Fibroblast of lung (primary cell): ENCODE measurements around the gene SCAPER. TPM values are rescaled to one million over a fixed set of nuclear protein-coding genes. Genes with fewer than 3 reads are reported as not detected.

Source experiments
- DNase-seq, 2 donors: peaks; one replicate each; pipeline versions ENCODE4 v3.0.0 to v3.0.0-alpha.2; 2010; ENCODE audit warnings: low read depth in 2 of 2
- H2AFZ ChIP-seq: 2 replicates; pipeline ENCODE4 v1.5.1; 2012; ENCODE audit warnings: low read length, control low read depth, inconsistent platforms
- H3K27ac ChIP-seq: 2 replicates; pipeline ENCODE4 v1.5.1; 2011; ENCODE audit warnings: low read length, control low read depth; ENCODE audit not compliant: insufficient read depth
- H3K27me3 ChIP-seq: 2 replicates; pipeline ENCODE4 v1.5.1; 2011; ENCODE audit warnings: mild to moderate bottlenecking, low read length; ENCODE audit not compliant: control insufficient read depth, insufficient read depth
- H3K36me3 ChIP-seq: 2 replicates; pipeline ENCODE4 v1.5.1; 2011; ENCODE audit warnings: low read length; ENCODE audit not compliant: control insufficient read depth, insufficient read depth
- H3K4me1 ChIP-seq: 2 replicates; pipeline ENCODE4 v1.5.1; 2011; ENCODE audit warnings: low read length; ENCODE audit not compliant: control insufficient read depth, insufficient read depth; ENCODE audit errors: extremely low read depth
- H3K4me2 ChIP-seq: 2 replicates; pipeline ENCODE4 v1.5.1; 2011; ENCODE audit warnings: low read length, control low read depth; ENCODE audit not compliant: insufficient read depth; ENCODE audit errors: extremely low read depth
- H3K4me3 ChIP-seq, 4 experiments: fragments of 200-600 bp in 1 of 4; sonication (generic) in 1 of 4; replicated peaks in 1 of 4; 2 replicates each; pipeline ENCODE4 v1.5.1; 2011 to 2016; ENCODE audit warnings: low read length in 4 of 4, low read depth in 3 of 4, mild to moderate bottlenecking in 3 of 4, control low read depth in 2 of 4, inconsistent platforms in 1 of 4, mixed read lengths in 1 of 4; ENCODE audit not compliant: insufficient read depth in 1 of 4; ENCODE audit errors: control extremely low read depth in 1 of 4
- H3K79me2 ChIP-seq: 2 replicates; pipeline ENCODE4 v1.5.1; 2012; ENCODE audit warnings: mild to moderate bottlenecking, low read length, inconsistent platforms; ENCODE audit not compliant: control insufficient read depth, insufficient read depth
- H3K9ac ChIP-seq: 2 replicates; pipeline ENCODE4 v1.5.1; 2011; ENCODE audit warnings: mild to moderate bottlenecking, low read length, control low read depth; ENCODE audit not compliant: insufficient read depth
- H3K9me3 ChIP-seq: 2 replicates; pipeline ENCODE4 v1.5.1; 2012; ENCODE audit warnings: low read depth, low read length; ENCODE audit not compliant: control insufficient read depth, insufficient read depth
- H4K20me1 ChIP-seq: 2 replicates; pipeline ENCODE4 v1.5.1; 2011; ENCODE audit warnings: low read length; ENCODE audit not compliant: control insufficient read depth, insufficient read depth; ENCODE audit errors: extremely low read depth
- EZH2 ChIP-seq: IDR thresholded peaks from 2 replicates; pipeline ENCODE4 v1.5.1; 2012; ENCODE audit warnings: low read length, control low read depth, mild to moderate bottlenecking; ENCODE audit errors: missing control alignments
- polyA plus RNA-seq, 2 donors: library from polyadenylated mRNA; depleted of rRNA in 1 of 2; stranded (reverse) in 1 of 2; unstranded in 1 of 2; fragments of >200 nt; gene quantifications; 2 replicates each; pipeline ENCODE4 v1.2.1, GENCODE V29; 2011 to 2012; ENCODE audit warnings: missing spikeins in 1 of 2
- total RNA-seq: library from RNA; depleted of rRNA; stranded (reverse); fragments of >200 nt; gene quantifications from 2 replicates; pipeline ENCODE4 v1.2.1, GENCODE V29; 2014
- TF ChIP-seq, protein P1 (sequence below), 2 donors: IDR thresholded peaks in 1 of 2; conservative IDR thresholded peaks in 1 of 2; 1 replicate in 1 of 2; 2 replicates in 1 of 2; pipeline ENCODE4 v1.5.1; 2011 to 2012; ENCODE audit warnings: low read length in 2 of 2, control low read depth in 1 of 2, inconsistent platforms in 1 of 2, low read depth in 1 of 2, mild to moderate bottlenecking in 1 of 2

Gene SCAPER
- total and polyA plus RNA-seq, 2 donors (not counting 1 experiment from before 2014, with no cell fraction given), result 2.3 to 9.1 TPM

DNA sequence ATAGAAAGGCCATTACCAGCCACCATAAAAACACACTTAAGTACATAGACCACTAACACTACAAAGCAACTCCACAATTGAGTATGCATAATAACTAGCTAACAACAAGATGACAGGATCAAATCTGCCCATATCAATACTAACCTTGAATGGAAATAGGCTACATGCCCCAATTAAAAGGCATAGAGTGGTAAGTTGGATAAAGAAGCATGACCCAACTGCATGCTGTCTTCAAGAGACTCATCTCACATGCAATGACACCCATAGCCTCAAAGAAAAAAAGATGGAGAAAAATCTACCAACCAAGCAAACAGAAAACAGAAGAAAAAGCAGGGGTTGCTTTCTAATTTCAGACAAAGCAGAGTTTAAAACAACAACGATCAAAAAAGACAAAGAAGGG, 349.9 kb downstream of the SCAPER start:
- Histone ChIP-seq H3K4me2 (no peak overlapping the region), H3K4me3 (no peak overlapping the region), H3K27me3 (no peaks in the 10 kb centered on the region), H3K4me1 (no peaks in the 10 kb centered on the region), H3K36me3 (no peaks in the 10 kb centered on the region), H3K27ac (no peak overlapping the region), H3K79me2 (no peaks in the 10 kb centered on the region), H3K9me3 (no peaks in the 10 kb centered on the region), H3K9ac (no peak overlapping the region), H4K20me1 (no peaks in the 10 kb centered on the region), H2AFZ (no peak overlapping the region)
- DNase-seq, result no peak
- TF ChIP-seq EZH2, result no peak
- TF ChIP-seq, protein P1, sequence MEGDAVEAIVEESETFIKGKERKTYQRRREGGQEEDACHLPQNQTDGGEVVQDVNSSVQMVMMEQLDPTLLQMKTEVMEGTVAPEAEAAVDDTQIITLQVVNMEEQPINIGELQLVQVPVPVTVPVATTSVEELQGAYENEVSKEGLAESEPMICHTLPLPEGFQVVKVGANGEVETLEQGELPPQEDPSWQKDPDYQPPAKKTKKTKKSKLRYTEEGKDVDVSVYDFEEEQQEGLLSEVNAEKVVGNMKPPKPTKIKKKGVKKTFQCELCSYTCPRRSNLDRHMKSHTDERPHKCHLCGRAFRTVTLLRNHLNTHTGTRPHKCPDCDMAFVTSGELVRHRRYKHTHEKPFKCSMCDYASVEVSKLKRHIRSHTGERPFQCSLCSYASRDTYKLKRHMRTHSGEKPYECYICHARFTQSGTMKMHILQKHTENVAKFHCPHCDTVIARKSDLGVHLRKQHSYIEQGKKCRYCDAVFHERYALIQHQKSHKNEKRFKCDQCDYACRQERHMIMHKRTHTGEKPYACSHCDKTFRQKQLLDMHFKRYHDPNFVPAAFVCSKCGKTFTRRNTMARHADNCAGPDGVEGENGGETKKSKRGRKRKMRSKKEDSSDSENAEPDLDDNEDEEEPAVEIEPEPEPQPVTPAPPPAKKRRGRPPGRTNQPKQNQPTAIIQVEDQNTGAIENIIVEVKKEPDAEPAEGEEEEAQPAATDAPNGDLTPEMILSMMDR (conservative IDR thresholded peaks at IDR 0.05 in 1 of 2, IDR thresholded peaks at IDR 0.05 in 1 of 2; ENCODE audit: low read depth in 1 of 2, low read length in 2 of 2), result no peak

DNA sequence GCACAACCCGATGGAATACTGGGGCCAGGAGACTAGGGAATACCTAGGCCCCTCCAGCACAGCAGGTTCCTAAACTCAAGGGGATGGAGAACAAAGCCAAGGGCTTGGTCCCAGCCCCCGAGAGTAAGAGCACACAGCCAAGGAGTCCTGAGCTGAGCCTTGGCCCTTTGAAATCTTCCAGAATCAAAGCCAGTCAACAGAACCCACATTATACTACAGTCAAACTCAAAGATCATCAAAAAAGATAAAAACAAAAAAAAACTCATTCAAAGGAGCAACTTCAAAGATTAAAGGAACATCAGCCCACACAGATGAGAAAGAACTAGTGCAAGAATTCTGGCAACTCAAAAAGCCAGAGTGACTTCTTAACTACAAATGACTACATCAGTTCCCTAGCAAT, 351.6 kb downstream of the SCAPER start:
- no peak for TF ChIP-seq EZH2
- TF ChIP-seq, protein P1 (conservative IDR thresholded peaks at IDR 0.05 in 1 of 2, IDR thresholded peaks at IDR 0.05 in 1 of 2; ENCODE audit: low read depth in 1 of 2, low read length in 2 of 2), result no peak
- Histone ChIP-seq H2AFZ (no peak overlapping the region), H4K20me1 (no peaks in the 10 kb centered on the region), H3K4me3 (no peak overlapping the region), H3K4me1 (no peaks in the 10 kb centered on the region), H3K36me3 (no peaks in the 10 kb centered on the region), H3K27me3 (no peaks in the 10 kb centered on the region), H3K27ac (no peak overlapping the region), H3K9ac (no peak overlapping the region), H3K9me3 (no peaks in the 10 kb centered on the region), H3K79me2 (no peaks in the 10 kb centered on the region), H3K4me2 (no peak overlapping the region)
- DNase-seq, result no peak

DNA sequence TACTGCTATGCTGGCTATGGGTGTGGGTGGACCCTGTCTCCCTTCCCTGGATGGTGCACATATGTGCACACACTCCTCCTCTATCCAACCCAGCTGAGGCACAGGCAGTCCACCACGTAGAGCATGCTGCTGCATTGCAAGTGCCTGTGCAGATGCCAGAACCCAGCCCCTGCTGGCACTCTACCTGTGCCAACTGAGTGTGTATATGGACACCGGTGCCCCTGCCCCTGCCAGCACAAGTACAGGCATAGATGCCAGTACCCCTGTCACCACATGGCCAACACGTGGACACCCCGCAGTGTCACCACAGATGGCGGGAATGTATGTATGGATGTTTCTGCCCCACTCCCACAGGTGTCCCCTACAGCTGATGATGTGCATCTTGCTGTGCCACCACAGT, 352.0 kb downstream of the SCAPER start:
- Histone ChIP-seq H3K9ac (no peak overlapping the region), H3K4me2 (no peak overlapping the region), H3K4me3 (no peak overlapping the region), H3K27me3 (no peaks in the 10 kb centered on the region), H2AFZ (no peak overlapping the region), H3K9me3 (no peaks in the 10 kb centered on the region), H3K79me2 (no peaks in the 10 kb centered on the region), H3K27ac (no peak overlapping the region), H4K20me1 (no peaks in the 10 kb centered on the region), H3K36me3 (no peaks in the 10 kb centered on the region), H3K4me1 (no peaks in the 10 kb centered on the region)
- no peak for DNase-seq
- TF ChIP-seq, protein P1 (conservative IDR thresholded peaks at IDR 0.05 in 1 of 2, IDR thresholded peaks at IDR 0.05 in 1 of 2; ENCODE audit: low read depth in 1 of 2, low read length in 2 of 2), result no peak
- TF ChIP-seq EZH2, result no peak
